ENCODE measurements around the gene HAP1. TPM values are rescaled to one million over a fixed set of nuclear protein-coding genes. Genes with fewer than 3 reads are reported as not detected.

The HAP1 gene
- total RNA-seq, 2 experiments from 2014 or later = 0.19 to 0.55 TPM

GRCh38 chr17:41748275-41748674, 13.8 kb upstream of the HAP1 start:
- no peak overlapping the region for H3K4me3 ChIP-seq (ENCODE audit: low read depth, low read length, poor library complexity, severe bottlenecking)
- ChIA-PET POLR2A (no interaction called here), CTCF (ENCODE audit: unreplicated experiment) (no interaction called here)
- H4K20me1 ChIP-seq (ENCODE audit: insufficient read depth, low read length) = no peaks in the 10 kb centered on the region
- DNase-seq (ENCODE audit: low spot score) = no peak
- H3K4me1 ChIP-seq (ENCODE audit: insufficient read depth, low read length, poor library complexity, severe bottlenecking) = no peaks in the 10 kb centered on the region
- no peak overlapping the region for H3K27ac ChIP-seq (ENCODE audit: low read depth, low read length, poor library complexity, severe bottlenecking)
- no peaks in the 10 kb centered on the region for H3K9me2 ChIP-seq (ENCODE audit: insufficient read depth, low read length)
- intact Hi-C loops (cut with micrococcal nuclease; ENCODE audit: unreplicated experiment) = no loop called here
- no peaks in the 10 kb centered on the region for H3K79me2 ChIP-seq (ENCODE audit: insufficient read depth, low read depth, low read length)
- H3K36me3 ChIP-seq (ENCODE audit: insufficient read depth, low read length) = no peaks in the 10 kb centered on the region
- no TSS peak for BruUV-seq (replicated peaks)
- H3K4me2 ChIP-seq (ENCODE audit: low read length) = no peak overlapping the region
- TF ChIP-seq EZH2phosphoT487 (IDR thresholded peaks at IDR 0.05; ENCODE audit: borderline replicate concordance, low read depth, low read length) = no peak
- TF ChIP-seq CTCF (conservative IDR thresholded peaks at IDR 0.05; ENCODE audit: low read length) = no peak
- H3K9me3 ChIP-seq (ENCODE audit: low read length) = no peaks in the 10 kb centered on the region
- no peak overlapping the region for H2AFZ ChIP-seq (ENCODE audit: low read length)

- Histone ChIP-seq H3K36me3 (ENCODE audit: insufficient read depth, low read length) (no peaks in the 10 kb centered on the region), H3K79me2 (ENCODE audit: insufficient read depth, low read depth, low read length) (no peaks in the 10 kb centered on the region), H3K27ac (ENCODE audit: low read depth, low read length, poor library complexity, severe bottlenecking) (no peak overlapping the region), H3K4me1 (ENCODE audit: insufficient read depth, low read length, poor library complexity, severe bottlenecking) (peaks cover 4% of the 10 kb centered on the region), H3K4me3 (ENCODE audit: low read depth, low read length, poor library complexity, severe bottlenecking) (no peak overlapping the region), H4K20me1 (ENCODE audit: insufficient read depth, low read length) (no peaks in the 10 kb centered on the region), H3K4me2 (ENCODE audit: low read length) (no peak overlapping the region), H2AFZ (ENCODE audit: low read length) (no peak overlapping the region), H3K9me3 (ENCODE audit: low read length) (no peaks in the 10 kb centered on the region), H3K9me2 (ENCODE audit: insufficient read depth, low read length) (no peaks in the 10 kb centered on the region)
- BruUV-seq (replicated peaks) = no TSS peak
- CTCF ChIA-PET (ENCODE audit: unreplicated experiment) = interaction anchor here (0.6 kb wide), 1 partner anchor 1317 kb away, joined by 3 read pairs; no protein-coding TSS in a partner anchor
- POLR2A ChIA-PET = no interaction called here
- intact Hi-C loops (cut with micrococcal nuclease; ENCODE audit: unreplicated experiment) = no loop called here
- no peak for DNase-seq (ENCODE audit: low spot score)
- TF ChIP-seq EZH2phosphoT487 (IDR thresholded peaks at IDR 0.05; ENCODE audit: borderline replicate concordance, low read depth, low read length) (no peak), CTCF (conservative IDR thresholded peaks at IDR 0.05; ENCODE audit: low read length) (no peak)
Measured at GRCh38 chr17:41741709-41742108, 7.3 kb upstream of the HAP1 start.

GRCh38 chr17:41740506-41740905, 6.1 kb upstream of the HAP1 start:
- Histone ChIP-seq H2AFZ (ENCODE audit: low read length) (no peak overlapping the region), H4K20me1 (ENCODE audit: insufficient read depth, low read length) (no peaks in the 10 kb centered on the region), H3K4me2 (ENCODE audit: low read length) (no peak overlapping the region), H3K27ac (ENCODE audit: low read depth, low read length, poor library complexity, severe bottlenecking) (no peak overlapping the region), H3K9me3 (ENCODE audit: low read length) (no peaks in the 10 kb centered on the region), H3K79me2 (ENCODE audit: insufficient read depth, low read depth, low read length) (no peaks in the 10 kb centered on the region), H3K4me3 (ENCODE audit: low read depth, low read length, poor library complexity, severe bottlenecking) (no peak overlapping the region), H3K36me3 (ENCODE audit: insufficient read depth, low read length) (no peaks in the 10 kb centered on the region), H3K4me1 (ENCODE audit: insufficient read depth, low read length, poor library complexity, severe bottlenecking) (peaks cover 4% of the 10 kb centered on the region), H3K9me2 (ENCODE audit: insufficient read depth, low read length) (no peaks in the 10 kb centered on the region)
- CTCF ChIA-PET (ENCODE audit: unreplicated experiment) = no interaction called here
- BruUV-seq (replicated peaks) = no TSS peak
- POLR2A ChIA-PET = no interaction called here
- no peak for TF ChIP-seq CTCF (conservative IDR thresholded peaks at IDR 0.05; ENCODE audit: low read length)
- TF ChIP-seq EZH2phosphoT487 (IDR thresholded peaks at IDR 0.05; ENCODE audit: borderline replicate concordance, low read depth, low read length) = no peak
- no peak for DNase-seq (ENCODE audit: low spot score)
- intact Hi-C loops (cut with micrococcal nuclease; ENCODE audit: unreplicated experiment) = no loop called here

Data from OCI-LY7 (cell line).